B cell (primary cell): Measurements from ENCODE around the gene TCIRG1.

Source experiments
- EZH2 ChIP-seq: IDR thresholded peaks from 2 replicates; pipeline ENCODE4 v1.6.1; 2012; ENCODE audit warnings: borderline replicate concordance, low read depth, mild to moderate bottlenecking, moderate library complexity, low read length; ENCODE audit not compliant: insufficient read depth, poor library complexity, severe bottlenecking
- TF ChIP-seq, protein P1 (sequence below): fragments of 200-600 bp; IDR thresholded peaks from one replicate; pipeline ENCODE4 v1.8.0; 2022; ENCODE audit warnings: antibody characterized with exemption, mild to moderate bottlenecking

DNA sequence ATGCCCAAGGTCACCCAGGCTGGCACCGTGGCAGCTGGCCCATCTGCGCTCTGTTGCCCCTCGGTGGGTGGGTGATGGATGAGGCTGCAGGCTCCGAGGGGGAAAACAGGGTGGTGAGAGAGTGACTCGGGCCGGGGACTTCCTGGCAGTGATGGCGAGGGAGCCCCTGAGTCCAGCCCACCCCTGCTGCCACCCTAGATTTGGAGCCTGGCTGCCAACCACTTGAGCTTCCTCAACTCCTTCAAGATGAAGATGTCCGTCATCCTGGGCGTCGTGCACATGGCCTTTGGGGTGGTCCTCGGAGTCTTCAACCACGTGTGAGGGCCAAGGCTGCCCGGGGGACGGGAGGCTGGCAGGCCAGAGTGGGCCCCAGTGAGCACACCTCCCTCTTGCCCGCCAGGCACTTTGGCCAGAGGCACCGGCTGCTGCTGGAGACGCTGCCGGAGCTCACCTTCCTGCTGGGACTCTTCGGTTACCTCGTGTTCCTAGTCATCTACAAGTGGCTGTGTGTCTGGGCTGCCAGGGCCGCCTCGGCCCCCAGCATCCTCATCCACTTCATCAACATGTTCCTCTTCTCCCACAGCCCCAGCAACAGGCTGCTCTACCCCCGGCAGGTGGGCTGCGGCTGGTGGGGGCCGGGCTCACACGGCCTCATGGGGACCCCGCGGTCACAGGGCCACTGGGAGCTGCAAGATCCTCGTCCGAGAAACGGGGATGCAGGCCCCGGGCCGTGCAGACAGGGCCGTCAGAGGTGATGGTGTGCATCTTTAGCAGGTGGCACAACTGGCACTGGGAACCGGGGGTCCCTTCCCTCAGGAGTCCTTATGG is 10.1 kb downstream of the TCIRG1 start:
- no peak for TF ChIP-seq EZH2
- TF ChIP-seq, protein P1, sequence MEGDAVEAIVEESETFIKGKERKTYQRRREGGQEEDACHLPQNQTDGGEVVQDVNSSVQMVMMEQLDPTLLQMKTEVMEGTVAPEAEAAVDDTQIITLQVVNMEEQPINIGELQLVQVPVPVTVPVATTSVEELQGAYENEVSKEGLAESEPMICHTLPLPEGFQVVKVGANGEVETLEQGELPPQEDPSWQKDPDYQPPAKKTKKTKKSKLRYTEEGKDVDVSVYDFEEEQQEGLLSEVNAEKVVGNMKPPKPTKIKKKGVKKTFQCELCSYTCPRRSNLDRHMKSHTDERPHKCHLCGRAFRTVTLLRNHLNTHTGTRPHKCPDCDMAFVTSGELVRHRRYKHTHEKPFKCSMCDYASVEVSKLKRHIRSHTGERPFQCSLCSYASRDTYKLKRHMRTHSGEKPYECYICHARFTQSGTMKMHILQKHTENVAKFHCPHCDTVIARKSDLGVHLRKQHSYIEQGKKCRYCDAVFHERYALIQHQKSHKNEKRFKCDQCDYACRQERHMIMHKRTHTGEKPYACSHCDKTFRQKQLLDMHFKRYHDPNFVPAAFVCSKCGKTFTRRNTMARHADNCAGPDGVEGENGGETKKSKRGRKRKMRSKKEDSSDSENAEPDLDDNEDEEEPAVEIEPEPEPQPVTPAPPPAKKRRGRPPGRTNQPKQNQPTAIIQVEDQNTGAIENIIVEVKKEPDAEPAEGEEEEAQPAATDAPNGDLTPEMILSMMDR: no peak
